Neuronal stem cell (in vitro differentiated cells): Measurements from ENCODE around the gene NR2E1.

ENCODE experiments used
- DNase-seq: peaks from one replicate; pipeline ENCODE4 v3.0.0-alpha.2; 2013; ENCODE audit warnings: low spot score
- H2AFZ ChIP-seq: one replicate; pipeline ENCODE4 v1.6.1; 2013; ENCODE audit warnings: mild to moderate bottlenecking, low read length, inconsistent platforms
- H2AK5ac ChIP-seq: 2 replicates; pipeline ENCODE4 v1.6.1; 2013; ENCODE audit warnings: low read depth, mild to moderate bottlenecking, inconsistent platforms, low read length, moderate library complexity, mixed read lengths
- H2BK120ac ChIP-seq: 2 replicates; pipeline ENCODE4 v1.6.1; 2013; ENCODE audit warnings: low read depth, mild to moderate bottlenecking, inconsistent platforms, low read length, moderate library complexity, mixed read lengths
- H2BK12ac ChIP-seq: one replicate; pipeline ENCODE4 v1.6.1; 2013; ENCODE audit warnings: low read length, inconsistent platforms
- H2BK15ac ChIP-seq: 2 replicates; pipeline ENCODE4 v1.6.1; 2013; ENCODE audit warnings: mild to moderate bottlenecking, low read length, inconsistent platforms, mixed read lengths
- H2BK5ac ChIP-seq: one replicate; pipeline ENCODE4 v1.6.1; 2013; ENCODE audit warnings: inconsistent platforms, mild to moderate bottlenecking, low read length, moderate library complexity
- H3K14ac ChIP-seq: one replicate; pipeline ENCODE4 v1.6.1; 2013; ENCODE audit warnings: low read length, inconsistent platforms
- H3K18ac ChIP-seq: 2 replicates; pipeline ENCODE4 v1.6.1; 2013; ENCODE audit warnings: low read length, inconsistent platforms
- H3K23ac ChIP-seq: 2 replicates; pipeline ENCODE4 v1.6.1; 2013; ENCODE audit warnings: low read depth, mild to moderate bottlenecking, mixed read lengths, low read length, inconsistent platforms; ENCODE audit not compliant: poor library complexity
- H3K27ac ChIP-seq: replicated peaks from 3 replicates; pipeline ENCODE4 v1.5.1; 2013; ENCODE audit warnings: low read length, inconsistent platforms
- H3K27me3 ChIP-seq, 3 experiments: 2 replicates each; pipeline ENCODE4 v1.6.1; 2013; ENCODE audit warnings: low read length in 3 of 3, mild to moderate bottlenecking in 2 of 3, inconsistent platforms in 1 of 3, low read depth in 1 of 3, mixed read lengths in 1 of 3, moderate library complexity in 1 of 3; ENCODE audit not compliant: control insufficient read depth in 3 of 3, insufficient read depth in 3 of 3
- H3K36me3 ChIP-seq, 2 donors: replicated peaks in 1 of 2; 2 replicates each; pipeline ENCODE4 v1.6.1; 2013; ENCODE audit warnings: low read length in 2 of 2; ENCODE audit not compliant: control insufficient read depth in 2 of 2, insufficient read depth in 2 of 2
- H3K4ac ChIP-seq: 2 replicates; pipeline ENCODE4 v1.6.1; 2013; ENCODE audit warnings: inconsistent platforms, mild to moderate bottlenecking, low read length, moderate library complexity
- H3K4me1 ChIP-seq, 2 donors: 1 replicate in 1 of 2; 2 replicates in 1 of 2; pipeline ENCODE4 v1.6.1; 2013; ENCODE audit warnings: low read length in 2 of 2, low read depth in 1 of 2; ENCODE audit not compliant: control insufficient read depth in 2 of 2, insufficient read depth in 1 of 2
- H3K4me2 ChIP-seq: one replicate; pipeline ENCODE4 v1.6.1; 2013; ENCODE audit warnings: mild to moderate bottlenecking, low read length, inconsistent platforms; ENCODE audit not compliant: insufficient read depth, poor library complexity, severe bottlenecking
- H3K4me3 ChIP-seq, 2 donors: 2 replicates each; pipeline ENCODE4 v1.5.1; 2013; ENCODE audit warnings: low read length in 2 of 2, mild to moderate bottlenecking in 2 of 2, inconsistent platforms in 1 of 2, moderate library complexity in 1 of 2
- H3K79me1 ChIP-seq: one replicate; pipeline ENCODE4 v1.6.1; 2013; ENCODE audit warnings: low read depth, mild to moderate bottlenecking, inconsistent platforms, low read length, moderate library complexity
- H3K9ac ChIP-seq: one replicate; pipeline ENCODE4 v1.6.1; 2013; ENCODE audit warnings: mild to moderate bottlenecking, low read depth, low read length, inconsistent platforms; ENCODE audit not compliant: poor library complexity
- H3K9me3 ChIP-seq, 2 donors: replicated peaks in 1 of 2; 2 replicates each; pipeline versions ENCODE3 to v1.6.1; 2013; ENCODE audit warnings: low read length in 2 of 2, mild to moderate bottlenecking in 2 of 2, inconsistent platforms in 1 of 2, low read depth in 1 of 2, mixed read lengths in 1 of 2, moderate library complexity in 1 of 2; ENCODE audit not compliant: control insufficient read depth in 2 of 2, insufficient read depth in 1 of 2
- H4K8ac ChIP-seq: one replicate; pipeline ENCODE4 v1.6.1; 2013; ENCODE audit warnings: low read depth, mild to moderate bottlenecking, inconsistent platforms, low read length, moderate library complexity
- H4K91ac ChIP-seq: one replicate; pipeline ENCODE4 v1.6.1; 2013; ENCODE audit warnings: low read length, low read depth, mild to moderate bottlenecking, inconsistent platforms; ENCODE audit not compliant: poor library complexity
- WGBS, 2 donors: extraction: QIAGEN DNeasy Blood & Tissue Kit; methylation state at CpG; one replicate each; pipeline ENCODE4 v1.1.7; 2013; ENCODE audit warnings: missing lambda C conversion rate in 2 of 2, mixed read lengths in 1 of 2; ENCODE audit not compliant: insufficient read length in 2 of 2, insufficient replicate concordance in 1 of 2; ENCODE audit errors: extremely low coverage in 2 of 2; 5-methylcytosine and 5-hydroxymethylcytosine counted together

The NR2E1 gene

GRCh38 chr6:108200631-108201030, 34.8 kb downstream of the NR2E1 start:
- Histone ChIP-seq H3K4me1 (peaks cover 4 to 5% of the 10 kb centered on the region in 2 donors), H2BK12ac (no peak overlapping the region), H2AFZ (no peak overlapping the region), H2BK5ac (no peak overlapping the region), H2AK5ac (no peak overlapping the region), H3K36me3 (no peaks in the 10 kb centered on the region), H3K9ac (no peak overlapping the region), H3K14ac (no peak overlapping the region), H3K79me1 (no peaks in the 10 kb centered on the region), H3K4ac (no peak overlapping the region), H3K4me3 (no peak overlapping the region), H4K8ac (no peak overlapping the region), H3K4me2 (no peak overlapping the region), H2BK15ac (peak overlapping the region; percentile 95), H3K9me3 (no peaks in the 10 kb centered on the region), H4K91ac (no peak overlapping the region), H2BK120ac (no peak overlapping the region), H3K23ac (no peak overlapping the region), H3K27ac (no peak overlapping the region), H3K27me3 (no peaks in the 10 kb centered on the region), H3K18ac (no peak overlapping the region)
- WGBS, 2 donors = no CpG with 5 or more reads among the region's 7 CpGs
- no peak for DNase-seq

GRCh38 chr6:108203189-108204112, 37.6 kb downstream of the NR2E1 start:
- peak; percentile 62 for DNase-seq
- H2BK120ac ChIP-seq = no peak overlapping the region
- H4K8ac ChIP-seq = no peak overlapping the region
- no peaks in the 10 kb centered on the region for H3K36me3 ChIP-seq
- peak overlapping the region; percentile 54 for H2AFZ ChIP-seq
- no CpG with 5 or more reads among the region's 14 CpGs for WGBS, 2 donors
- H3K9me3 ChIP-seq = no peaks in the 10 kb centered on the region
- no peak overlapping the region for H2AK5ac ChIP-seq
- H4K91ac ChIP-seq = no peak overlapping the region
- peaks cover 4 to 5% of the 10 kb centered on the region in 2 donors for H3K4me1 ChIP-seq
- H3K18ac ChIP-seq = peak overlapping the region; percentile 63
- H2BK5ac ChIP-seq = no peak overlapping the region
- H2BK12ac ChIP-seq = no peak overlapping the region
- no peak overlapping the region for H3K14ac ChIP-seq
- H3K4me2 ChIP-seq = no peak overlapping the region
- H3K4ac ChIP-seq = no peak overlapping the region
- H3K9ac ChIP-seq = no peak overlapping the region
- H2BK15ac ChIP-seq = no peak overlapping the region
- no peak overlapping the region for H3K23ac ChIP-seq
- no peak overlapping the region for H3K4me3 ChIP-seq
- no peaks in the 10 kb centered on the region for H3K27me3 ChIP-seq
- H3K27ac ChIP-seq = peak overlapping the region; percentile 82
- no peaks in the 10 kb centered on the region for H3K79me1 ChIP-seq

GRCh38 chr6:108207013-108207412, 41.2 kb downstream of the NR2E1 start:
- Histone ChIP-seq H3K4ac (no peak overlapping the region), H3K4me3 (no peak overlapping the region), H4K91ac (no peak overlapping the region), H3K18ac (no peak overlapping the region), H3K9ac (no peak overlapping the region), H3K4me2 (no peak overlapping the region), H4K8ac (no peak overlapping the region), H3K4me1 (peaks cover 4 to 5% of the 10 kb centered on the region in 2 donors), H3K9me3 (no peaks in the 10 kb centered on the region), H2AK5ac (no peak overlapping the region), H2BK120ac (no peak overlapping the region), H3K27me3 (no peaks in the 10 kb centered on the region), H3K27ac (no peak overlapping the region), H2BK5ac (no peak overlapping the region), H2AFZ (no peak overlapping the region), H3K14ac (no peak overlapping the region), H3K36me3 (peaks cover 0 to 14% of the 10 kb centered on the region in 2 donors), H2BK12ac (no peak overlapping the region), H2BK15ac (no peak overlapping the region), H3K79me1 (no peaks in the 10 kb centered on the region), H3K23ac (no peak overlapping the region)
- DNase-seq = no peak
- WGBS, 2 donors = no CpG with 5 or more reads among the region's 4 CpGs

GRCh38 chr6:108209738-108210137, 43.9 kb downstream of the NR2E1 start:
- H2AFZ ChIP-seq = no peak overlapping the region
- no peaks in the 10 kb centered on the region for H3K4me1 ChIP-seq
- no peaks in the 10 kb centered on the region for H3K9me3 ChIP-seq
- H4K91ac ChIP-seq = no peak overlapping the region
- H3K36me3 ChIP-seq = peaks cover 0 to 25% of the 10 kb centered on the region in 2 donors
- DNase-seq = no peak
- no peaks in the 10 kb centered on the region for H3K79me1 ChIP-seq
- no peak overlapping the region for H2BK120ac ChIP-seq
- no peak overlapping the region for H3K14ac ChIP-seq
- H3K4ac ChIP-seq = no peak overlapping the region
- H3K23ac ChIP-seq = no peak overlapping the region
- no CpG with 5 or more reads among the region's 5 CpGs for WGBS, 2 donors
- no peak overlapping the region for H2BK5ac ChIP-seq
- H3K4me3 ChIP-seq = no peak overlapping the region
- no peak overlapping the region for H3K4me2 ChIP-seq
- no peak overlapping the region for H2BK12ac ChIP-seq
- no peak overlapping the region for H3K27ac ChIP-seq
- H2BK15ac ChIP-seq = no peak overlapping the region
- no peaks in the 10 kb centered on the region for H3K27me3 ChIP-seq
- no peak overlapping the region for H4K8ac ChIP-seq
- H2AK5ac ChIP-seq = no peak overlapping the region
- no peak overlapping the region for H3K9ac ChIP-seq
- H3K18ac ChIP-seq = no peak overlapping the region
